ENCODE data around the gene PRSS33.

PRSS33 gene

GRCh38 chr16:2820836-2821486 lies 33.6 kb upstream of the PRSS33 start:
- DNase-seq: no peak

GRCh38 chr16:2819939-2820835 lies 32.8 kb upstream of the PRSS33 start:
- no peak for DNase-seq

- no peak for DNase-seq
Measured at GRCh38 chr16:2819179-2819938, 32.0 kb upstream of the PRSS33 start.

- DNase-seq: no peak
Measured at GRCh38 chr16:2818272-2818876, 31.0 kb upstream of the PRSS33 start.

- no peak for DNase-seq
Measured at GRCh38 chr16:2817340-2818271, 30.2 kb upstream of the PRSS33 start.

- DNase-seq: no peak
Measured at GRCh38 chr16:2816751-2817339, 29.5 kb upstream of the PRSS33 start, which contains the start of gene PRSS21. Gene PRSS21 (plus strand): TSS chr16:2817237. CDS start chr16:2817269, 32 bp downstream.

- DNase-seq: no peak
Measured at GRCh38 chr16:2815299-2815771, 28.0 kb upstream of the PRSS33 start.

GRCh38 chr16:2814551-2815298 lies 27.4 kb upstream of the PRSS33 start:
- DNase-seq: no peak

GRCh38 chr16:2813771-2814221 lies 26.4 kb upstream of the PRSS33 start:
- DNase-seq: no peak

- DNase-seq: no peak
Measured at GRCh38 chr16:2811703-2812471, 24.5 kb upstream of the PRSS33 start.

GRCh38 chr16:2810651-2811050 lies 23.3 kb upstream of the PRSS33 start:
- no peak for DNase-seq

GRCh38 chr16:2809149-2809760 lies 21.9 kb upstream of the PRSS33 start:
- no peak for DNase-seq

- DNase-seq: no peak
Measured at GRCh38 chr16:2808181-2808580, 20.8 kb upstream of the PRSS33 start.

GRCh38 chr16:2806286-2806685 lies 18.9 kb upstream of the PRSS33 start:
- no peak for DNase-seq

- DNase-seq: no peak
Measured at GRCh38 chr16:2804728-2805127, 17.4 kb upstream of the PRSS33 start.

- DNase-seq: no peak
Measured at GRCh38 chr16:2803545-2804195, 16.3 kb upstream of the PRSS33 start.

- no peak for DNase-seq
Measured at GRCh38 chr16:2799859-2800226, 12.5 kb upstream of the PRSS33 start.

GRCh38 chr16:2799205-2799858 lies 12.0 kb upstream of the PRSS33 start:
- DNase-seq: no peak

Measured in activated CD4-positive, CD25-positive, alpha-beta regulatory T cell treated with anti-CD3 and anti-CD28 coated beads, Interleukin-2, amount 50 U/mL, for 72 hours (primary cell).